ENCODE measurements around the gene INTS2. TPM values are rescaled to one million over a fixed set of nuclear protein-coding genes. Genes with fewer than 3 reads are reported as not detected.

Gene INTS2
- polyA plus RNA-seq, 1 donor from 2014 or later = 23.7 TPM

- Histone ChIP-seq H3K9ac (ENCODE audit: low read length) (no peak overlapping the region), H3K36me3 (ENCODE audit: insufficient read depth, low read length) (no peaks in the 10 kb centered on the region), H3K4me3 (ENCODE audit: low read length) (no peak overlapping the region), H3K4me2 (ENCODE audit: low read length) (no peak overlapping the region), H3K79me2 (replicated peaks; ENCODE audit: insufficient read depth, low read length) (no peaks in the 10 kb centered on the region), H4K20me1 (ENCODE audit: insufficient read depth) (no peaks in the 10 kb centered on the region), H3K27me3 (ENCODE audit: insufficient read depth, low read depth, low read length) (no peaks in the 10 kb centered on the region), H3K9me2 (ENCODE audit: insufficient read depth, low read length) (no peaks in the 10 kb centered on the region), H3F3A (ENCODE audit: insufficient read depth, low read length, poor library complexity, severe bottlenecking) (no peaks in the 10 kb centered on the region), H2AFZ (ENCODE audit: low read depth, low read length) (no peak overlapping the region), H3K9me3 (ENCODE audit: low read length) (no peaks in the 10 kb centered on the region), H3K27ac (ENCODE audit: low read length) (no peak overlapping the region)
- TF ChIP-seq POLR2AphosphoS5 (IDR thresholded peaks at IDR 0.05) (no peak), CTCF (IDR thresholded peaks at IDR 0.05; ENCODE audit: poor library complexity, severe bottlenecking) (no peak), RAD21 (conservative IDR thresholded peaks at IDR 0.05) (no peak), MXI1 (conservative IDR thresholded peaks at IDR 0.05; ENCODE audit: poor library complexity, severe bottlenecking) (no peak), EZH2 (IDR thresholded peaks at IDR 0.05; ENCODE audit: borderline replicate concordance, insufficient read depth, low read length, poor library complexity, severe bottlenecking) (no peak), SMC3 (conservative IDR thresholded peaks at IDR 0.05; ENCODE audit: poor library complexity) (no peak), EP300 (conservative IDR thresholded peaks at IDR 0.05; ENCODE audit: poor library complexity, severe bottlenecking) (no peak), TAF1 (IDR thresholded peaks at IDR 0.05; ENCODE audit: low read depth) (no peak), REST (IDR thresholded peaks at IDR 0.05; ENCODE audit: borderline replicate concordance) (no peak)
Measured at GRCh38 chr17:61878984-61879612, 48.7 kb downstream of the INTS2 start.

GRCh38 chr17:61878520-61878919 is 49.3 kb downstream of the INTS2 start:
- Histone ChIP-seq H3K9me2 (ENCODE audit: insufficient read depth, low read length) (no peaks in the 10 kb centered on the region), H2AFZ (ENCODE audit: low read depth, low read length) (no peak overlapping the region), H4K20me1 (ENCODE audit: insufficient read depth) (no peaks in the 10 kb centered on the region), H3K4me2 (ENCODE audit: low read length) (no peak overlapping the region), H3K79me2 (replicated peaks; ENCODE audit: insufficient read depth, low read length) (no peaks in the 10 kb centered on the region), H3F3A (ENCODE audit: insufficient read depth, low read length, poor library complexity, severe bottlenecking) (no peaks in the 10 kb centered on the region), H3K4me3 (ENCODE audit: low read length) (no peak overlapping the region), H3K36me3 (ENCODE audit: insufficient read depth, low read length) (no peaks in the 10 kb centered on the region), H3K9me3 (ENCODE audit: low read length) (no peaks in the 10 kb centered on the region), H3K9ac (ENCODE audit: low read length) (no peak overlapping the region), H3K27me3 (ENCODE audit: insufficient read depth, low read depth, low read length) (no peaks in the 10 kb centered on the region), H3K27ac (ENCODE audit: low read length) (no peak overlapping the region)
- no peak for TF ChIP-seq REST (IDR thresholded peaks at IDR 0.05; ENCODE audit: borderline replicate concordance)
- no peak for TF ChIP-seq TAF1 (IDR thresholded peaks at IDR 0.05; ENCODE audit: low read depth)
- no peak for TF ChIP-seq EZH2 (IDR thresholded peaks at IDR 0.05; ENCODE audit: borderline replicate concordance, insufficient read depth, low read length, poor library complexity, severe bottlenecking)
- TF ChIP-seq MXI1 (conservative IDR thresholded peaks at IDR 0.05; ENCODE audit: poor library complexity, severe bottlenecking) = no peak
- TF ChIP-seq SMC3 (conservative IDR thresholded peaks at IDR 0.05; ENCODE audit: poor library complexity) = no peak
- TF ChIP-seq CTCF (IDR thresholded peaks at IDR 0.05; ENCODE audit: poor library complexity, severe bottlenecking) = no peak
- no peak for TF ChIP-seq RAD21 (conservative IDR thresholded peaks at IDR 0.05)
- no peak for TF ChIP-seq POLR2AphosphoS5 (IDR thresholded peaks at IDR 0.05)
- TF ChIP-seq EP300 (conservative IDR thresholded peaks at IDR 0.05; ENCODE audit: poor library complexity, severe bottlenecking) = no peak
